Kidney glomerular epithelial cell (primary cell): ENCODE measurements around the gene COL4A5.
"Not testable (repeated sequence)": the region's sequence is repeated elsewhere in the genome, so short reads cannot be mapped to it uniquely, and the experiment has no call there.

Experiments used
- DNase-seq: peaks from one replicate; lab custom pipeline; 2025; lab: John Stamatoyannopoulos, UW

The COL4A5 gene

GRCh38 chrX:108439426-108439942 is at the start of gene COL4A5:
Gene COL4A5 (plus strand): TSS chrX:108439838. CDS start chrX:108440126, 288 bp downstream.
- peak; percentile 61 for DNase-seq

- DNase-seq, result not testable (repeated sequence)
Measured at GRCh38 chrX:108390976-108391717, 48.5 kb upstream of the COL4A5 start.

GRCh38 chrX:108396188-108396891 is 43.3 kb upstream of the COL4A5 start:
- peak; percentile 66 for DNase-seq

- DNase-seq, result no peak
Measured at GRCh38 chrX:108396986-108397385, 42.7 kb upstream of the COL4A5 start.

- no peak for DNase-seq
Measured at GRCh38 chrX:108397627-108398391, 41.8 kb upstream of the COL4A5 start.

- DNase-seq, result no peak
Measured at GRCh38 chrX:108399418-108400165, 40.0 kb upstream of the COL4A5 start.

GRCh38 chrX:108412783-108413182 is 26.9 kb upstream of the COL4A5 start:
- no peak for DNase-seq

GRCh38 chrX:108415146-108415545 is 24.5 kb upstream of the COL4A5 start:
- no peak for DNase-seq

- DNase-seq, result no peak
Measured at GRCh38 chrX:108415891-108416290, 23.7 kb upstream of the COL4A5 start.

GRCh38 chrX:108417257-108417656 is 22.4 kb upstream of the COL4A5 start:
- DNase-seq, result no peak

- no peak for DNase-seq
Measured at GRCh38 chrX:108419401-108419800, 20.2 kb upstream of the COL4A5 start.

GRCh38 chrX:108420481-108420880 is 19.2 kb upstream of the COL4A5 start:
- DNase-seq, result no peak

GRCh38 chrX:108426262-108426661 is 13.4 kb upstream of the COL4A5 start:
- no peak for DNase-seq

GRCh38 chrX:108435261-108435660 is 4.4 kb upstream of the COL4A5 start:
- no peak for DNase-seq

- no peak for DNase-seq
Measured at GRCh38 chrX:108437349-108438109, 2.1 kb upstream of the COL4A5 start.

- DNase-seq, result peak; percentile 34
Measured at GRCh38 chrX:108438110-108438623, 1.5 kb upstream of the COL4A5 start, which contains the start of gene COL4A6. Gene COL4A6 (minus strand): TSS chrX:108438422. CDS start chrX:108438196, 226 bp downstream.

GRCh38 chrX:108439961-108440696 is 491 bp downstream of the COL4A5 start:
- no peak for DNase-seq

GRCh38 chrX:108442901-108443464 is 3.3 kb downstream of the COL4A5 start:
- no peak for DNase-seq

- no peak for DNase-seq
Measured at GRCh38 chrX:108447303-108447702, 7.7 kb downstream of the COL4A5 start.

- DNase-seq, result no peak
Measured at GRCh38 chrX:108453841-108454240, 14.2 kb downstream of the COL4A5 start.
